ENCODE results near the gene LRCH1.

- TF ChIP-seq CTCF (IDR thresholded peaks at IDR 0.05; ENCODE audit: borderline replicate concordance, extremely low read depth, low read length, poor library complexity, severe bottlenecking): no peak
- TF ChIP-seq EZH2 (IDR thresholded peaks at IDR 0.05; ENCODE audit: borderline replicate concordance, low read depth, low read length, severe bottlenecking): no peak
These were observed 34.0 kb downstream of the LRCH1 start for GRCh38 chr13:46586751-46587514.
